ENCODE results near the gene LY6G5B.

- TF ChIP-seq FOXP2 (optimal IDR thresholded peaks at IDR 0.05; ENCODE audit: control extremely low read depth, extremely low read length, insufficient read depth): no peak
- TF ChIP-seq EZH2 (IDR thresholded peaks at IDR 0.05): no peak
Measured at GRCh38 chr6:31621991-31622390, 47.8 kb upstream of the LY6G5B start.

Data from SK-N-MC (cell line).